HG03442 (cell line): ENCODE measurements around the gene ALK.

Source experiments
- ATAC-seq: cut with Tn5 transposase; IDR thresholded peaks from one replicate; pipeline ENCODE4 v1.9.1; 2021; ENCODE audit warnings: mild to moderate bottlenecking, moderate library complexity; ENCODE audit not compliant: unreplicated experiment

The ALK gene

DNA sequence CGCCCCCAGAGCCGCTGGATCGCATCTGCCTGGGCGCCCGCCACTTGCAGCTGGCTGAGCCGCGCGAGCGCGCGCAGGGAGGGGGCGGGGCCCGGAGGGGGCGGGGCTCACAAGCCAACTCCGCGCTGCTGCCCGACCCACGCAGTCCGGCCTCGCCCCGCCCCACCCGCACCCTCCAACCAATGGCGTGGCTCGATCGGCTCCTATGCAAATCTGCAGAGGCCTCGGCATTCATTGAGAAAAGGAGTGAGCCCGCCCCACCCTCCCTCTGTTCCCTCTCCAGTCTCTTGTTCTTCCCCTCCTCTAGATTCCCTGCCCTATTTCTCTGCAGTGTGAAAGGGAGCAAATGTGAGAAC lies at the start of gene ALK:
Gene ALK, minus strand, starts transcription at position 27 of the 356 bp plus-strand sequence. CDS start 927 bp downstream, outside the sequence.
- ATAC-seq: no peak

DNA sequence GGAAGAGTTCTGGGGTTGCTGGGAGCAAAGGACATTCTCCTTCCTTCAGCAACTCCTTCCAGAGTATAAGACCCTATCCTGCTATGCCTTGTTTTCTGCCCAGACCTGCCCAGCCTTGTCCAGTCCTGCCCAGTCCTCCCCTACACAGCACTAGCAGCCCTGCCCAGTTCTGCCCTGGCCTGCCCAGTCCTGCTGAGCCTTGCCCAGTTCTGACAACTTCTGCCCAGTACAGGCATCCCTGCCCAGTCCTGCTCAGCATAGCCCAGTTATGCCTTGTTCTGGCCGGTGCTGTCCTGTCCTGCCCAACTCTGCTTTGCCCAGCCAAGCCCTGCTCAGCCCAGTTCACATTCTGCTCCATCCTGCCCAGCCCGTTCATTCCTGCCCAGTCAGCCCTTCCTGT lies 44.9 kb upstream of the ALK start:
- no peak for ATAC-seq

DNA sequence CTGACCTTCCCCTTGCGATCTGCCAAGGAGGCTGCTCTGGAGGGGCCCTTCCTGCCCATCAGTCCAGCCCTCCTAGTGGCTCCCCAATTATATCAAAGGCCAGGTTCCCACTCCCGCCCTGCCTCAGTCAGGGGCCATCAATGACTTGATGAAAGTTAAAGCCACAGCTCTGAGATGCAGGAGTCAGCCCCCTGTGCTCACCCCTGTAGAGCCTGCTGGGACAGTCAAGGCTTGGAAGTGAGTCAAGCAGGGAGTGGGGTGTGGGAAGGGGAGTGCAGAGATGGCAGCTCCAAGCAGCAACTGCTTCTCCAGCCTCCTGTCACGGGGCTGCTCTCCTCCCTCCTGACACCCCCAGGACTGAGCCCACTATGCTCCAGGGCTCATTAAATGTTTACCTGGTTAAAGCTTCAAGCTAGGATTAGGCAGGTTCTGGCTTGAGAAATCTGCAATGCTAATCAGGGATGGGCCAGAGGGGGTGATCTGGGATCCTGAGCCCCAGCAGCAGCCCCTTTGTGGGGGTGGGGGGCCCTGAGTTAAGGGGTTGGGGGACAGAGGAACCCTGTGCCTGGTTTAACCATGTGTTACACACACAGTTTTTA lies 42.7 kb upstream of the ALK start:
- ATAC-seq: no peak

DNA sequence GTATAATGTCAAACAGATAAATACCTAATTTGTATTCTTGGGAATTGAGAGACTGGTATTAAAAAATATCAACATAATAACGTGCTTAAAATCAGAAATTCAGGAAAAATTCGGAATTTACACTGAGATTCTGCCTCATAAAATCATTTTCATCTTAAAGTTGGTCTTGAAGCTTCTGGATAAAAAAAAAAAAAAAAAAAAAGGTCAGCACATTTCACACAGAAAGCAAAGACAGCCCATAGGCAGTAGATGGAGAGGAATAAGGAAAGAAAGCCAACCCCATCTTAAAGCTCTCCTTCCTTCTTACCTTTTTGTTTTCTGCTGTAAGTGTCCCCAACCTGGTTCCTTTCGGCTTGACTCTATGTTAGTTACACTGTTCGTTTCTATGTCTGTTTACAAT lies 41.5 kb upstream of the ALK start:
- no peak for ATAC-seq

DNA sequence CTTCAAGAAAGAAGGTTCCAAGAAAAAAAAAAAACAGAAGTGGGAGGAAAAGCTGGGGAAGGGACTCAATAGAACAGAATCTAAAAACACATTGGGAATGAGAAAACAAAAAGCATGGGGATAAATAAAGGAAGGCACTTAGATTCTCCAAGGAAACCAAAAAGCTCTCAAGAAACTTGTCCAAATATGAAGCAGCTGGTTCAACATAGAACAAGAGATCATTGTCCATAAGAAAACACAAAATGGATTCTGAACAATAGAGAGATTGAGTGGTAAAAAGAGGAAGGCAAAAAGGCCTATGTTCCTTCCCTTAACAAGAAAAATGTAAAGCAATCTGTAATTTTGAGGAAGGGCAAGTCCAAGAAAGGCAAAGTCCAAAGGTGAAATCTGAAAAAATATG lies 32.9 kb upstream of the ALK start:
- no peak for ATAC-seq

DNA sequence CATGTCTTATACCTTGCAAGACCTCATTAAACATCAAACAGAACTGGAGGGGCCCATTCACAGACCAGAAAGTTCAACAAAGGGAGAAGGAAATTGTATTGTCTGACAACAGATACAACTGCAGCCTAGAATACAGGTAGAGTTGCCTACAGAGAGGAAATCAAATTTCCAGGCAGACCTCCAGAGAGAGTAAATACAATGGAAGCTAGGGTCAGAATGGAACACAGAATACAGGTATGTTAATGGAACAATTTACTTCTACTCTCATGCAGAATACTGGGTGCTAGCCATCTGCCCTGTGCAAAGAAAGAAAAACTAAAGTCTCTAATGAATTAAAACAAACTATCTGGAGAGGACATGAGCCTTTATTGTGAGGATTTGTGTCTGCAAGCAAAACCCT lies 31.6 kb upstream of the ALK start:
- ATAC-seq: no peak

DNA sequence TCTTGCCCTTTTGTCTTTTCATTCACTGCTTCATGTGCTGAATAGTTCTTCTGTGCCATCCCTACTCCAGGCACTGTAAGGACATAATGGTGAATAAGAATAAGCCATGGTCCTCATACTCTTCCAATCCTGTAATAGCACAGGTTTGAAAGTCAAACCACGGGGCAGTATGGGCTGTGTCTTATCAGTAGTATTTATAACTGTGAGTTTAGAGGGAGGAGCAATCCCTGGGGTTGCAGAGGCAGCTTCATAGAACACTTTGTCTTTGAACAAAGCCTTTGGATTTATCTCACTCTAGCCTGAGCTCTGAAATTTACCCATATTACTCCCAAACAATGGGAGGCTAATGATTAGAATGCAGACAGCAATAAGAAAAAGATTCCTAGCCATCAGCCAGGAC lies 30.2 kb upstream of the ALK start:
- ATAC-seq: no peak

DNA sequence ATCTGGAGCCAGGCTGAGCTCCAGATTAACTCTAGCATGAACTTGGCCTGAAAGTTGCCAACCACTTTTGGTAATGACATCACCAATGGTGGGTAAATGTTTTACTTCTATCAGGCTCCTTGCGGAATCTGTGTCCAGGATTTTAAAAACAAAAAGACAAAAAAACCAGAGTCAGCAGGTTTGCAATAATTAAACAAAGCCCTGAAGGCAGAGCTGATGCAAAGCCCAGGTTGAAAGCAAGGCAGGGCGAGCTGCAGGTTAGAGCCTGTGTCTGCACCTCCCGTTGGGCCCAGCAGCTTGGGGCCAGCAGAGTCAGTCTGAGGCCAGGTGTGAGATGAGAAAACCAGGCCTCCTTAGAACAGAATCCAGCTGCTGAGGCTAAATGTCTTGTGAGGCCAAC lies 29.1 kb upstream of the ALK start:
- no peak for ATAC-seq

DNA sequence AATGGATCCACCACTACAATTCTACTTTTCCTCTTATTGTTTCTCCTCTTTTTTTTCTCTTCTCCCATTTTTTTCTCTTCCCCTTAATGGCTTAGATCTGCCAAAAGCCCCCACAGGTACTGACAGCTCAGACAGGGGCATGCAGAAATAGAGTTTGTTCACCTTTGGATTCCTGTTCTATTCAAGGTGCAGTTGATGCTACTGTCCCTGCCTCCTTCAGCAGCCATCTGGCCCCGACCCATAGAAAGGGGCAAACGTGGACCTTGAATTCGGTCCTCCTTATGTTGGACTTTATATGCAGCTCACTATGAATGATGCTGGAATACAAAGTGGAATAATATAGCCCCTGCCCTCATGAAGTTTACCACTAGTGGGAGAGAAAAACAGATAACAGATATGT lies 27.7 kb upstream of the ALK start:
- ATAC-seq: no peak

DNA sequence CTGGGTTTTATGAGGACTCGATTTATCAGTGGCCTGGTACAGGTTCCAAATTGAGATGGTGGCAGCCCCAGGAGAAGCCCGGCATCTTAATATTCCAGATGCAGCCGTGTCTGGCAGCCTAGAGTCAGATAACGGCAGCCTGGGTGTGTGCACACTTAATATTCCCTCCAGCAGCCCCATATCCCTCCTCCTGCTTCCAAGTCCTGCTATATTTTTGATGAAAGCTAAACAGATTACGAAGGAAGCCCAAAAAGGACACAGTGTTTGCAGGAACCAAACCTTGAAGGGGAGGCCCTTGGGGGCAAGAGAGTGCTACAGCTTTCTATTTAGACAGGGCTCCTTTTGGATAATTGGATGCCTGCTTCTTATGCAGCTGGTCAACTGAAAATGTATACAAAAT lies 25.1 kb upstream of the ALK start:
- ATAC-seq: no peak

DNA sequence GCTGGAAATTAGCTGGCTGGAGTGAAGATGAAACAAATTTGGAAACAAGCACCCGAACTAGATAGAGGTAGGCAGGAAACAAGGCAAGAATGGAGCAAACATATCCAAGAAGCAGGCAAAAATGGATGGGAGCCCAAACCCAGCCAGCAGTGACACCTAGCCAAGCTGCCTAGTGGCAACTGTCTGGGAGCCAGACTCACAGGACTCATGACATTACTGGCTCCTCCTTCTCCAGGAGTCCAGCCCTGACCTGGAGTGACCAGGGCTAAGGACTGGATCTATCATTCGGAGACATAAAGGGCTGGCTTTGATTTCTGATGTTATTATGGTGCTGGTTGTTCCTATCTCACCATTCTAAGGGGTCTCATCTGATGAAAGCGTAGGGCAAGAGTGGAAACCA lies 21.3 kb upstream of the ALK start:
- no peak for ATAC-seq

DNA sequence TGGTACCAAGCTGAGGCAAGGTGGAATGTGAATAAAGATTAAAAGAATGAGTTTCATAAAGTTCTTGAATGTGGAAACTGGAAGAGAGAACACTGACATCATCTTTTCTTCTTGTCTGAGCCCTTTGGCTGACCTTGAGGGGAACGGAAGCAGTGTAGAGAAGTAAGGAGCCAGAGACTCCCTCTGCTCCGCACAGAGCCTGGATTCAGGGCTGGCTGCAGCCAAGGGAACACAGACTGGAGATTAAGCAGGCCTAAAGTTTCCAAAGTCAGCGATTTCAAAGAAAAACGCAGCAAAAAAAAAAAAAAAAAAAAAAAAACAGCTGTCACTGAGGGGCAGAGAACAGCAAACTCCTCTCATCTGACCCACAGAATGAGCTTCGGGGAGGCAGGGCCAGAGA lies 19.3 kb upstream of the ALK start:
- no peak for ATAC-seq

DNA sequence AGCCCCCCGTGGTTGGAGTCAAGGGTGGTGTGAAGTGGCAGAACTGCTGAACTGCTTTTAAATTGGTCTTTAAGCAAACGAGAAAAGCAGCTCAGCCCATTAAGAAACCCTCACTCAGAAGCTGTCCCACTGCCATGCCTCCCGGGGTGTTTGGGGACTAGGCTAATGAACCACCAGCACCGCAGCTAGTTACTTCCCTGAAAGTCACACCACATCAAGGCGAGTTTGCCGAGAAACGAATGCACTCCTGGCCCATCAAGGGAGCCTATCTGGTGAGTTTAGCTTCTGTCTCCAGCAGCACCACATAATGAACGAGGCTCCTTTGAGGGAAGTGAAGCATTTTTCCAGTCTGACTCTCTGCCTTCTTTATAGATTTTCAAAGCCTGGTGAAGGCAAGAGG lies 14.6 kb upstream of the ALK start:
- no peak for ATAC-seq

DNA sequence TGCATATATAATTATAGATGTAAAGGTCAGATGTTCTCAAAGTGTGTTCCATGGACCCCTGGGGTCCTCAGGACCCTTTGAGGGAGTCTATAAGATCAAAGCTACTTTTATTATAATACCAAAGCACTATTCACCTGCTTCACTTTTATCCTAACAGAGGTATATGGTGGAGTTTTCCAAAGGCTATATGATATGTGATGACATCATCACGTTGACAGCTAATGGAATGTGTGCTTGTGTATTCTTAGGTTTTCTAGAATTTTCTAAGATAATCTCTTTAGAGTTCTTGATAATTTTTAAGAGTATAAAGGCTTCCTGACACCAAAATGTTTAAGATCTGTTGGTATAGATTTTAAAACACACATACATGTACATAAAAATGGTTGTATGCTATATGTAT lies 10.4 kb upstream of the ALK start:
- ATAC-seq: no peak

DNA sequence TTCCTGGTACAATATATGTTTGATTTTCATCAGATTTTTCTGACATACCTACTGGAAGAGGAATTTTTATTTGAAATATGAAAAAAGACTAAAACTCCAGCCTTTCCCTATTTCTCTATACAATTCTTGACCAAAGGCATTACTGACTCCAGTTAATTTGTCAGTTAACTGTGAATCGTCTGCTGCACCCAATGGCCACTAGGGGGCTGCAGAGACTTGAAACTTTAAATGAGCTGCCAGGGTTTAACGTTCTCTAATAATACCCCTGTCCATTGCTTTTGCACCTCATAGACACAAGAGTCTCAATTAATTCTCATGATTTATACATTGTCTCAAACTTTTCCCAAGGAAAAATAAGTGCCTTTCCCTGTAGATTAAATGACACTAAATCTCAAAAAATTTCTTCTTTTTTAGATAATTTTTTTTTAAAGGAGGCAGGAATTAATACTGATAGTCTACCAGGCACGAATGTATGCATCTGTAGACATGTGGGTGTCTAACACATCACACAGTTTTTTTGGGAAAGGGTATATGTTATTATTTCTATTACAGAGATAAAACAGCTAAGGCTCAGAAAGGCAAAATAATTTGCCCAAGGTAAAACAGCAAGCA lies 1.8 kb upstream of the ALK start:
- ATAC-seq: no peak

DNA sequence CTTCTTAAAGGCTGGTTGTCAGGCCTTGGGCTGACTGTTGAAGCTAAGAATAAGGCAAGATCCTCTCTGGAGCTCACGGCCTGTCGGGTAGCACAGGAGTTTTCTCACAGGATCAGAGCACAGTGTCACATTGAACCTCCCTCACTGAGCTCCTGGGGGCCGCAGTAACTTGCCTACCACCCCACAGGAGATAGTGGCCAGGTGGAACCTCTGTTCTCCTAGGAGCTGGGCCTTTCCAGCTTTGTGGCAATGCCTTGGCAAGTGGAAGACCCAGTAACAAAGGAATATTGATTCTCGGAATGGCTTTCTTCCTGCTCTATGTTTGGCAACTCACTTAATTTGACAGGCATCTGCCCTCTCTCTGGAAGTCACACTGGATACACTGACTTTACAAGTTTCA lies 1.2 kb upstream of the ALK start:
- ATAC-seq: no peak

DNA sequence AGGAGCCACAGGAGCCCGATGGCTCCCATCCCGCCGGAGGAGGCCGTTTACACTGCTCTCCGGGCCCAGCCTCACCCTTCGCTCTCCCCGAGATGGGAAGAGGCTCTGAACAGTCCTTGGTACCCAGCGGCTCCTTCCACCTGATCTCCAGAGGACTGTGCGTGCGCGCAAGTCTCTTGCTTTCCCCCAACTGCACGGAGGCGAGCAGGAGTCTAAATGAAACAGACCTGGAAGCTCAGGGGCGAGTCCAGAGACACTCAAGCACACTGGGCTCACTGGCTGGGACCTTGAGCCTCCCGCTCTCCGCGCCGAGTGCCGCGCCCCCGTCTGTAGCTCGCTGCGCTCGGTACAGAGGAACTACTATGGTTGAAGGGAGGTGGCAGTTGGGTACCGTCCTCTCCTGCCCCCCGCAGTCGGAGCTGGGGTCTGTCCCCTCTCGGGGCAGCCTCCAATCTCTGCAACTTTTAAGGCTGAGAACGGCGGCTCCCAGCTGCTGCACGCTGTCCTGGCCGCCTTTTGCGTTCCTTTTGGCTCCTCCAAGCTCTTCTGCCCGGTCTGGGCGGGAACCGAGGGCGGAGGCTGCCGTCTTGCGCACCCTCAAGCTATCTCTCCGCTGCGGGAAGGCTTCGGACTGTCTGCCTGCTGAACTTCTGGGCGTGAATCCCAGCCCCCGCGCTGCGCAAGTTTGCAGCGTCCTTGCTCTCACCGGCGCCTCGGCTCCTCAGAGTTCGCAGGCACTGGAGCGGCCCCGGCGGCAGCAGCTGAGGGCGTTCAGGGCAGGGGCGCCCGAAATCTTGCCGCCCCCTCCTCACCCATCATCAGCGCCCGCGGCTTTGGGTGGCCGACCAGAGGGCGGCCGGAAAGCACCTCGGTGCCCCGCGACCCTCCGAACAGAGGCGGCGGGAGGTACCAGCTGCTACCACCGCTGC lies 491 bp downstream of the ALK start:
- no peak for ATAC-seq

DNA sequence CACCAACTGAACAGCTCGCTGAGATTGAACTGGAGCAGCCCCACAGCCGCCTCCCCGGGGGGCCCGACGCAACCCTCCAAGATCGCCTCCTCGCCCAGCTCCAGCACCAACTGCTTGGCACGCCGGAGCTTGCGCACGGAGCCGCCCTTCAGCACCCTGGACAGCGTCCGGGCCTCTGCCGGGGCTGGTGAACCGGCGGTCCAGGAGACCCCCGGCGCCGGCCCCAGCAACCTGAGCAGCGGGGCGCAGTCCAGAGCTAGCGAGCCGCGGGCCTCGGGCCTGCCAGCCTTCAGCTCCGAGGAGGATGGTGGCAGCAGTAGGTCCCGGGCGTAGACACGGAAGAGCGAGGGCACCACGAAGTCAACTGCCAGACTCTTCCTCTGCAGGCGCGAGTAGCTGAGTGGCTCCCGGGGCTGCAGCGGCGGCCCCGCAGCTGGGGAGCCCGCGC lies 1.2 kb downstream of the ALK start:
- ATAC-seq: no peak

DNA sequence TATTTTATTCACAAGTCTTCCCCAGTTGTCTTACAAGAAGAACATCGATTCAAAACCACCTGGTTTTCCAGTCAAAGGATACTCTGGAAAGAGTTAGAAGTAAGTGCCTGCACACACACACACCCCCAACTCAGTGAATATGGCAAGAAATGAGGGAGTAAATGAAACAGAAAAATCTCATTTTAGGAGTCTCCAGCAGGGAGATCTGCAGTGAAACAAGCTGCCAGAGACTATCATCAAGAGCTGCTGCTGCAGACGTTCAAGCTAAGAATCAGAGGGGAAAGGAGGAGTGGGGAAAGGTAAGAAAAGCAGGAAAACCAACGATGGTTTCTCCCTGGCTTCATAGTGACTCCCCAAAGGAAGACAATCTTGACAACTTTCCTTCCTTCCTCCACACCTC lies 2.4 kb downstream of the ALK start:
- no peak for ATAC-seq

DNA sequence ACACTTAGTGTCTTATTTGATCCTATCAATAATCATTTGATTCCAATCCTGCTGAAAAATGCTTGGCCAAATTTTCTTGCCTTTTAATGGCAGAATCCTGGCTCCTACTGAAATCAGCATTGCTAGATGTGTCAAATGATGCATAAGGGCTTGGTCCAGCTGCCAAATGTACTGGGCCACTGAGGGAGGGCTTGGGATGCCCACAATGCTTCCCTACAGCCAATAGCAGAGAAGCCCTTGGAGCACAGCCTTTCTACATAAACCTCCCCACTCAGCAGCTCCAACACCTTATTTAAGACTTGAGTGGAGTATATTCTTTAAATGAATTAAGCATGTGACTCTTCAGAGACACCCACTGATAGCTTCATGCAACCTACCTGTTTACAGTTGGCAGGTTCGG lies 3.6 kb downstream of the ALK start:
- ATAC-seq: no peak

DNA sequence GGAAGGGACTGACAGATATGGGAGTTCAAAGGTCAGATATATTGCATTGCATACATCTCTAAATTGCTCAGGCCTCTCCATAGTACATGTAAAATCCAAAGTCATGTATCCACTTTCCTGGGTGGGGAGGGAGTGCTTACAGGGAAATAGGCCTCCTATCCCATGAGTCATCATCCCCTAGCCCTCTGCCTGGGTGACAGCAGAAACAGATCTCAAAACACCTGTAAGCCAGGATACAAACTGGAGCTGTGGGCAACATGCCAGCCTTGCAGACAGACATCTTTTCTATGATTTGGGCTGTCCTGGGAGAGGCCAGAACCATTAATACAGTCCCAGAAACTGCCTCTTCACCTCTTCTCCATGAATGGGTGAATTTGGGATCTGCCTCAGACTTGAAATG lies 4.8 kb downstream of the ALK start:
- ATAC-seq: no peak

DNA sequence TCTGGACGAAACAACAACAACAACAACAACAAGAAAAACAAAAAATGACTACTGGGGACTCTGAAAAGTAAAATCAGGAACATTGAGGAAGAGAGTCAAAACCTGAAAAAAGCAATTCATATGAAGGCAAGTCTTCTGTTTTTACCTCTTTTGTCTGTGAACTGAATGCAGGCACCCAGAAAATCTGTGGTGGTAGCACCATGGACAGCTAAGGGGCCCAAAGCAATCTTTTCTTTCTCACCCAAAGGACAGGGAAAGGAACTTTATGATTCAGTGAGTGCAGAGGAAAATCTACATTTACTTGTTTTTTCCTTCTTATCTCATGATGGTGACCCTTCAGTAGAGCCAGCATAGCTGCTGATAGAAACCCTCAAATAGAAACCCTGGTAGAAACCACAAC lies 10.4 kb downstream of the ALK start:
- no peak for ATAC-seq
